BJ (cell line): ENCODE results near the gene PRSS2. TPM values are rescaled to one million over a fixed set of nuclear protein-coding genes. Genes with fewer than 3 reads are reported as not detected.

ENCODE experiments used
- CTCF ChIA-PET: fragments of 350-600 bp; formaldehyde crosslinking; extraction: SDS; loops from one replicate; lab custom pipeline; 2021; ENCODE audit warnings: antibody characterized with exemption, inconsistent platforms; lab: Yijun Ruan, JAX
- POLR2A ChIA-PET: fragments of 300-600 bp; sonication (Branson Sonifier 250); formaldehyde crosslinking; extraction: SDS; loops from one replicate; lab custom pipeline; 2021; ENCODE audit warnings: antibody characterized with exemption; lab: Charles Lee
- DNase-seq: peaks from one replicate; pipeline ENCODE4 v3.0.0-alpha.2; 2011; ENCODE audit warnings: low read depth
- H3K27me3 ChIP-seq: 2 replicates; pipeline ENCODE4 v1.6.0; 2011; ENCODE audit warnings: low read length; ENCODE audit not compliant: control insufficient read depth, insufficient read depth
- H3K36me3 ChIP-seq: 2 replicates; pipeline ENCODE4 v1.5.1; 2011; ENCODE audit warnings: low read length; ENCODE audit not compliant: control insufficient read depth, insufficient read depth
- H3K4me3 ChIP-seq: 2 replicates; pipeline ENCODE4 v1.5.1; 2011; ENCODE audit warnings: low read depth, mild to moderate bottlenecking, control low read depth, low read length
- CTCF ChIP-seq: IDR thresholded peaks from 2 replicates; pipeline ENCODE4 v1.5.1; 2011; ENCODE audit warnings: low read depth, mild to moderate bottlenecking, control low read depth, inconsistent platforms, low read length, moderate library complexity; ENCODE audit not compliant: insufficient read depth
- polyA plus RNA-seq: library from polyadenylated mRNA; depleted of rRNA; stranded (reverse); fragments of >200 nt; gene quantifications from 2 replicates; pipeline ENCODE4 v1.2.3, GENCODE V29; 2011

PRSS2 gene
- polyA plus RNA-seq, 1 experiment = not detected

GRCh38 chr7:142800088-142800487 lies 29.3 kb downstream of the PRSS2 start:
- no peak for DNase-seq
- ChIA-PET POLR2A (no interaction called here), CTCF (interaction anchor here (5.0 kb wide), 1 partner anchor 12 kb away, joined by 25 read pairs; no protein-coding TSS in a partner anchor)
- Histone ChIP-seq H3K36me3 (no peaks in the 10 kb centered on the region), H3K27me3 (peaks cover 33% of the 10 kb centered on the region), H3K4me3 (no peak overlapping the region)
- no peak for TF ChIP-seq CTCF

- POLR2A ChIA-PET = no interaction called here
- DNase-seq = no peak
- H3K27me3 ChIP-seq = peaks cover 33% of the 10 kb centered on the region
These were observed 30.0 kb downstream of the PRSS2 start for GRCh38 chr7:142800699-142801260.

GRCh38 chr7:142801601-142802295 lies 31.0 kb downstream of the PRSS2 start:
- Histone ChIP-seq H3K36me3 (no peaks in the 10 kb centered on the region), H3K4me3 (no peak overlapping the region), H3K27me3 (peaks cover 23% of the 10 kb centered on the region)
- ChIA-PET CTCF (no interaction called here), POLR2A (no interaction called here)
- TF ChIP-seq CTCF = no peak
- DNase-seq = no peak

More at GRCh38 chr7:142800699-142801260, 30.0 kb downstream of the PRSS2 start:
- CTCF ChIA-PET = no interaction called here
- no peak for TF ChIP-seq CTCF
- Histone ChIP-seq H3K36me3 (no peaks in the 10 kb centered on the region), H3K4me3 (no peak overlapping the region)

GRCh38 chr7:142802301-142802700 lies 31.5 kb downstream of the PRSS2 start:
- ChIA-PET CTCF (interaction anchor here (0.7 kb wide), 1 partner anchor 285 kb away, joined by 3 read pairs; no protein-coding TSS in a partner anchor), POLR2A (no interaction called here)
- DNase-seq = no peak
- Histone ChIP-seq H3K36me3 (no peaks in the 10 kb centered on the region), H3K4me3 (no peak overlapping the region), H3K27me3 (peaks cover 21% of the 10 kb centered on the region)
- TF ChIP-seq CTCF = no peak

- ChIA-PET POLR2A (no interaction called here), CTCF (interaction anchor here (1.2 to 1.4 kb wide), 2 partner anchors 10 to 21 kb away, joined by 4 to 5 read pairs; no protein-coding TSS in a partner anchor)
- no peak for TF ChIP-seq CTCF
- Histone ChIP-seq H3K27me3 (peaks cover 5% of the 10 kb centered on the region), H3K4me3 (no peak overlapping the region), H3K36me3 (no peaks in the 10 kb centered on the region)
- DNase-seq = no peak
These were observed 33.1 kb downstream of the PRSS2 start for GRCh38 chr7:142803901-142804300.
